Measurements from ENCODE around the gene PRCD. TPM values are rescaled to one million over a fixed set of nuclear protein-coding genes. Genes with fewer than 3 reads are reported as not detected.
"Not testable (repeated sequence)": the region's sequence is repeated elsewhere in the genome, so short reads cannot be mapped to it uniquely, and the experiment has no call there.

The PRCD gene
- total RNA-seq, 2 experiments from 2014 or later = not detected

DNA sequence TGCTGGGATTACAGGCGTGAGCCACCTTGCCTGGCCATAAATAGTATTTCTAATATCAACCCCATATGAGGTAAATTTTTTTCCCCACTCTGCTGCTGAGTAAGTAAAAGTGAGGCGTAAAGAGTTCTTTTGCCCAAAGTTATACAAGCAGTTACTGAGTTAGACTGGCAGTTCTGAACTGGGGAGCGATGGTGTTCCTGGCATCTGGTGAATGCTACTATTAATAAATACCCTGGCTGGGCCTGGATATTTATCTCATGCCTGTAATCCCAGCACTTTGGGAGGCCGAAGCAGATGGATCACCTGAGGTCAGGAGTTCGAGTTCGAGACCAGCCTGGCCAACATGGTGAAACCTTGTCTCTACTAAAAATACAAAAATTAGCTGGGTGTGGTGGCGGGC lies 19.6 kb downstream of the PRCD start:
- ChIA-PET CTCF (interaction anchor here (1.2 to 3.5 kb wide), 5 partner anchors 7 to 122 kb away, joined by 3 to 22 read pairs (median 5); partner anchors contain the start of gene ST6GALNAC2), POLR2A (interaction anchor here (1.6 kb wide), 1 partner anchor 112 kb away, joined by 4 read pairs; no protein-coding TSS in a partner anchor)
- Mint-ChIP-seq H3K36me3 (ENCODE audit: low read depth) (peaks cover 48% of the 10 kb centered on the region), H3K27ac (peak overlapping the region; percentile 50), H3K4me3 (peak overlapping the region; percentile 89), H3K4me1 (peaks cover 61% of the 10 kb centered on the region)
- not testable (repeated sequence) for DNase-seq, H3K27me3 Mint-ChIP-seq, H3K9me3 Mint-ChIP-seq

GRCh38 chr17:76560036-76560876 lies 20.4 kb downstream of the PRCD start:
- peaks cover 55% of the 10 kb centered on the region for H3K36me3 Mint-ChIP-seq (ENCODE audit: low read depth)
- peak overlapping the region; percentile 78 for H3K27ac Mint-ChIP-seq
- no peaks in the 10 kb centered on the region for H3K27me3 Mint-ChIP-seq
- peak overlapping the region; percentile 52 for H3K4me3 Mint-ChIP-seq
- ChIA-PET CTCF (interaction anchor here (0.6 to 2.7 kb wide), 5 partner anchors 26 to 1340 kb away, joined by 3 to 9 read pairs (median 3); partner anchors contain the start of gene ST6GALNAC2), POLR2A (interaction anchor here (1.6 kb wide), 1 partner anchor 111 kb away, joined by 4 read pairs; no protein-coding TSS in a partner anchor)
- DNase-seq = no peak
- peaks cover 59% of the 10 kb centered on the region for H3K4me1 Mint-ChIP-seq
- H3K9me3 Mint-ChIP-seq = no peaks in the 10 kb centered on the region

DNA sequence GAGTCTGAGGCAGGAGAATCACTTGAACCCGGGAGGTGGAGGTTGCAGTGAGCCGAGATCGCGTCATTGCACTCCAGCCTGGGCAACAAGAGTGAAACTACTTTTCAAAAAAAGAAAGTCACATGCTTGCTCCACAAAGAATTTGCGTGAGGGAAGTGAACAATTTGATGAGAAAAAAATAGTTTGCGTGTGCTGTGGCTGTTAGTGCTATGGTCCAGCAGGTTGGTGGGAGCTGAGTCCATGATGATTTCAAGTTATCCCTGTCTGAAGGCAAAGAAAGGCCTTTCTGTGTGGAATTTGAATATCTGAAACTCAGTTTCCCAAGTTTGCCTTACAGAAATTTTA lies 21.0 kb downstream of the PRCD start:
- Mint-ChIP-seq H3K9me3 (no peaks in the 10 kb centered on the region), H3K27ac (peak overlapping the region; percentile 78), H3K4me3 (peak overlapping the region; percentile 52), H3K36me3 (ENCODE audit: low read depth) (peaks cover 58% of the 10 kb centered on the region), H3K27me3 (no peaks in the 10 kb centered on the region), H3K4me1 (peaks cover 55% of the 10 kb centered on the region)
- DNase-seq = no peak
- CTCF ChIA-PET = interaction anchor here (0.6 to 2.7 kb wide), 4 partner anchors 25 to 1341 kb away, joined by 3 to 9 read pairs (median 4); partner anchors contain the start of gene ST6GALNAC2
- POLR2A ChIA-PET = interaction anchor here (1.6 kb wide), 1 partner anchor 111 kb away, joined by 4 read pairs; no protein-coding TSS in a partner anchor

- ChIA-PET CTCF (no interaction called here), POLR2A (no interaction called here)
- peak overlapping the region; percentile 78 for H3K27ac Mint-ChIP-seq
- no peaks in the 10 kb centered on the region for H3K27me3 Mint-ChIP-seq
- peaks cover 56% of the 10 kb centered on the region for H3K4me1 Mint-ChIP-seq
- H3K36me3 Mint-ChIP-seq (ENCODE audit: low read depth) = peaks cover 63% of the 10 kb centered on the region
- DNase-seq = peak; percentile 15
- H3K4me3 Mint-ChIP-seq = peak overlapping the region; percentile 18
- no peaks in the 10 kb centered on the region for H3K9me3 Mint-ChIP-seq
Measured at GRCh38 chr17:76561332-76561731, 21.5 kb downstream of the PRCD start.

- no peaks in the 10 kb centered on the region for H3K27me3 Mint-ChIP-seq
- peaks cover 64% of the 10 kb centered on the region for H3K36me3 Mint-ChIP-seq (ENCODE audit: low read depth)
- DNase-seq = no peak
- ChIA-PET CTCF (interaction anchor here (0.5 kb wide), 1 partner anchor 113 kb away, joined by 3 read pairs; no protein-coding TSS in a partner anchor), POLR2A (no interaction called here)
- peak overlapping the region; percentile 12 for H3K27ac Mint-ChIP-seq
- peak overlapping the region; percentile 15 for H3K4me3 Mint-ChIP-seq
- no peaks in the 10 kb centered on the region for H3K9me3 Mint-ChIP-seq
- H3K4me1 Mint-ChIP-seq = peaks cover 51% of the 10 kb centered on the region
Measured at GRCh38 chr17:76561799-76562268, 22.0 kb downstream of the PRCD start.

DNA sequence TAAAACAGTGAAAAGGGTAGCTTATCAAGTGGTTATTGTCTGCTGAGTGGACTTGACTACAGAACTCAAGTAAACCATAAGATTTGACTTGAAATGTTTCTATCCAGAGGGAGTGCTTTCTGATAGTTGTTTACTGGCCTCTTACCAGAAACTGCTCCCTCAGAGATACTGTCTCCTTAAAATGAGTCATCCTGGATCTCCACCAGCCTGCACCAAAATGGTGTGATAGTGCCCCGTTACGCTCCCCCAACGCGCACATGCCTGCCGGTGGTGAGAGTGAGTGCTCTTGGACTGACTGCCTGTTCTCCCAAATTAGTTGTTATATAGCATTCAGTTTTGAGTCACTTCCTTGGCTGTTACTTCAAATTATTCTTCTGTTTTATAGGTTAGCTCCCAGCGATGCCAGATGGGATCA lies 22.9 kb downstream of the PRCD start:
- DNase-seq = no peak
- Mint-ChIP-seq H3K27me3 (no peaks in the 10 kb centered on the region), H3K4me3 (no peak overlapping the region), H3K27ac (peak overlapping the region; percentile 72), H3K4me1 (peaks cover 46% of the 10 kb centered on the region), H3K9me3 (no peaks in the 10 kb centered on the region), H3K36me3 (ENCODE audit: low read depth) (peaks cover 67% of the 10 kb centered on the region)
- CTCF ChIA-PET = no interaction called here
- POLR2A ChIA-PET = no interaction called here

GRCh38 chr17:76563359-76563758 lies 23.5 kb downstream of the PRCD start:
- peaks cover 49% of the 10 kb centered on the region for H3K4me1 Mint-ChIP-seq
- CTCF ChIA-PET = interaction anchor here (0.6 kb wide), 1 partner anchor 27 kb away, joined by 3 read pairs; no protein-coding TSS in a partner anchor

GRCh38 chr17:76564991-76565727 lies 25.3 kb downstream of the PRCD start:
- H3K9me3 Mint-ChIP-seq, H3K27ac Mint-ChIP-seq, H3K4me3 Mint-ChIP-seq, H3K27me3 Mint-ChIP-seq, DNase-seq, POLR2A ChIA-PET: not testable (repeated sequence)
- CTCF ChIA-PET = interaction anchor here (1.7 kb wide), 1 partner anchor 20 kb away, joined by 5 read pairs; the partner anchor contains the start of gene ST6GALNAC2
- Mint-ChIP-seq H3K36me3 (ENCODE audit: low read depth) (peaks cover 53% of the 10 kb centered on the region), H3K4me1 (peaks cover 38% of the 10 kb centered on the region)

More at GRCh38 chr17:76563359-76563758, 23.5 kb downstream of the PRCD start:
- H3K27ac Mint-ChIP-seq, DNase-seq, POLR2A ChIA-PET, H3K27me3 Mint-ChIP-seq, H3K9me3 Mint-ChIP-seq, H3K4me3 Mint-ChIP-seq: not testable (repeated sequence)
- peaks cover 67% of the 10 kb centered on the region for H3K36me3 Mint-ChIP-seq (ENCODE audit: low read depth)

GRCh38 chr17:76565728-76566612 lies 26.1 kb downstream of the PRCD start:
- ChIA-PET CTCF (interaction anchor here (0.8 to 2.8 kb wide), 5 partner anchors 8 to 43 kb away, joined by 3 to 22 read pairs (median 5); partner anchors contain the start of gene ST6GALNAC2), POLR2A (interaction anchor here (0.6 kb wide), 1 partner anchor 267 kb away, joined by 3 read pairs; no protein-coding TSS in a partner anchor)
- Mint-ChIP-seq H3K4me1 (peaks cover 30% of the 10 kb centered on the region), H3K36me3 (ENCODE audit: low read depth) (peaks cover 45% of the 10 kb centered on the region), H3K27me3 (no peaks in the 10 kb centered on the region), H3K4me3 (no peak overlapping the region), H3K27ac (no peak overlapping the region), H3K9me3 (no peaks in the 10 kb centered on the region)
- DNase-seq = no peak

DNA sequence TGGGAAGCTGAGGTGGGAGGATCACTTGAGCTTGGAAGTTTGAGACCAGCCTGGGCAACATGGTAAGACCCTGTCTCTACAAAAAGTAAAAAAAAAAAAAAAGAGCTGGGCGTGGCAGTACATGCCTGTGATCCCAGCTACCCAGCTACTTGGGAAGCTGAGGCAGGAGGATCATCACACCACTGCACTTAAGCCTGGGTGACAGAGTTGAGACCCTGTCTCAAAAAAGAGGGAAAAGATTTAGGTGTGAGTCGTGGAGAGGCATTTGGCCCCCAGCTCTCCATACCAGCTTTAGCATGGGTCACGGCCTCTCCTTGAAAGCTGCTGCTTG lies 26.7 kb downstream of the PRCD start:
- peaks cover 40% of the 10 kb centered on the region for H3K36me3 Mint-ChIP-seq (ENCODE audit: low read depth)
- H3K9me3 Mint-ChIP-seq = no peaks in the 10 kb centered on the region
- POLR2A ChIA-PET = interaction anchor here (0.6 kb wide), 2 partner anchors 54 to 268 kb away, joined by 3 to 4 read pairs; no protein-coding TSS in a partner anchor
- no peak overlapping the region for H3K4me3 Mint-ChIP-seq
- H3K4me1 Mint-ChIP-seq = peaks cover 23% of the 10 kb centered on the region
- H3K27ac Mint-ChIP-seq = no peak overlapping the region
- no peaks in the 10 kb centered on the region for H3K27me3 Mint-ChIP-seq
- no peak for DNase-seq
- CTCF ChIA-PET = interaction anchor here (0.8 to 2.8 kb wide), 5 partner anchors 9 to 43 kb away, joined by 3 to 22 read pairs (median 5); partner anchors contain the start of gene ST6GALNAC2

GRCh38 chr17:76566988-76567431 lies 27.2 kb downstream of the PRCD start:
- H3K27me3 Mint-ChIP-seq = no peaks in the 10 kb centered on the region
- no peak overlapping the region for H3K27ac Mint-ChIP-seq
- H3K9me3 Mint-ChIP-seq = no peaks in the 10 kb centered on the region
- CTCF ChIA-PET = interaction anchor here (0.6 to 2.8 kb wide), 7 partner anchors 9 to 93 kb away, joined by 3 to 22 read pairs (median 4); partner anchors contain the start of gene ST6GALNAC2
- no peak overlapping the region for H3K4me3 Mint-ChIP-seq
- POLR2A ChIA-PET = interaction anchor here (0.6 kb wide), 2 partner anchors 53 to 268 kb away, joined by 3 to 4 read pairs; no protein-coding TSS in a partner anchor
- no peak for DNase-seq
- H3K36me3 Mint-ChIP-seq (ENCODE audit: low read depth) = peaks cover 35% of the 10 kb centered on the region
- H3K4me1 Mint-ChIP-seq = peaks cover 19% of the 10 kb centered on the region

Data from activated CD4-positive, alpha-beta T cell treated with anti-CD3 and anti-CD28 coated beads, Interleukin-2, amount 10 ng/mL, durations not matched to agents 7 days and 5 days (primary cell).